SK-N-SH treated with all-trans-retinoic acid at 6 μM for 48 hours (cell line): Measurements from ENCODE around the gene PGS1.

Experiments used
- ATAC-seq: fragments of 200-7000 bp; cut with Tn5 transposase; 3 replicates; pipeline ENCODE4 v1.9.1; 2020; ENCODE audit warnings: mild to moderate bottlenecking, moderate library complexity
- ARNTL ChIP-seq: fragments of 450-650 bp; formaldehyde crosslinking; IDR thresholded peaks from 2 replicates; pipeline ENCODE4 v1.5.0; 2020; ENCODE audit warnings: low read depth, mild to moderate bottlenecking, moderate library complexity, borderline replicate concordance
- CSDC2 ChIP-seq: fragments of 250-450 bp; sonication (Bioruptor Pico); IDR thresholded peaks from 2 replicates; pipeline ENCODE4 v1.5.0; 2020; ENCODE audit warnings: mild to moderate bottlenecking, moderate library complexity
- GLIS3 ChIP-seq: fragments of 250-450 bp; sonication (Bioruptor Pico); IDR thresholded peaks from 2 replicates; pipeline ENCODE4 v1.5.0; 2020; ENCODE audit warnings: mild to moderate bottlenecking, moderate library complexity
- ISL1 ChIP-seq: fragments of 250-450 bp; sonication (Bioruptor Pico); IDR thresholded peaks from 2 replicates; pipeline ENCODE4 v2.1.2; 2022; ENCODE audit warnings: mild to moderate bottlenecking, moderate library complexity
- OSR1 ChIP-seq: fragments of 250-450 bp; sonication (Bioruptor Pico); IDR thresholded peaks from 2 replicates; pipeline ENCODE4 v1.8.0; 2022; ENCODE audit warnings: moderate library complexity, mild to moderate bottlenecking, inconsistent platforms
- PPARA ChIP-seq: fragments of 250-450 bp; sonication (Bioruptor Pico); IDR thresholded peaks from 2 replicates; pipeline ENCODE4 v1.5.0; 2020; ENCODE audit warnings: mild to moderate bottlenecking, borderline replicate concordance
- RARB ChIP-seq: fragments of 250-450 bp; sonication (Bioruptor Pico); IDR thresholded peaks from 2 replicates; pipeline ENCODE4 v1.8.0; 2021; ENCODE audit warnings: mild to moderate bottlenecking, moderate library complexity
- TOX ChIP-seq: fragments of 250-450 bp; sonication (Bioruptor Pico); IDR thresholded peaks from 2 replicates; pipeline ENCODE4 v1.8.0; 2021; ENCODE audit warnings: mild to moderate bottlenecking, moderate library complexity, borderline replicate concordance
- ZC3H10 ChIP-seq: fragments of 250-450 bp; sonication (Bioruptor Pico); IDR thresholded peaks from 2 replicates; pipeline ENCODE4 v1.5.1; 2021; ENCODE audit warnings: mild to moderate bottlenecking, moderate library complexity
- ZFP3 ChIP-seq: fragments of 250-450 bp; sonication (Bioruptor Pico); IDR thresholded peaks from 2 replicates; pipeline ENCODE4 v1.5.0; 2020; ENCODE audit warnings: mild to moderate bottlenecking, moderate library complexity
- ZNF70 ChIP-seq: fragments of 450-650 bp; formaldehyde crosslinking; IDR thresholded peaks from 2 replicates; pipeline ENCODE4 v1.5.0; 2020; ENCODE audit warnings: mild to moderate bottlenecking, moderate library complexity
- ZNF8 ChIP-seq: fragments of 450-650 bp; formaldehyde crosslinking; IDR thresholded peaks from 2 replicates; pipeline ENCODE4 v1.5.0; 2020; ENCODE audit warnings: mild to moderate bottlenecking, moderate library complexity
- TF ChIP-seq, protein P1 (sequence below): fragments of 250-450 bp; sonication (Bioruptor Pico); IDR thresholded peaks from 2 replicates; pipeline ENCODE4 v1.8.0; 2021; ENCODE audit warnings: low read depth, mild to moderate bottlenecking, moderate library complexity, borderline replicate concordance
- TF ChIP-seq, protein P2 (sequence below): fragments of 250-450 bp; sonication (Bioruptor Pico); IDR thresholded peaks from 2 replicates; pipeline ENCODE4 v1.5.1; 2021; ENCODE audit warnings: mild to moderate bottlenecking, moderate library complexity
- TF ChIP-seq, protein P3 (sequence below): fragments of 250-450 bp; sonication (Bioruptor Pico); IDR thresholded peaks from 2 replicates; pipeline ENCODE4 v1.5.0; 2020; ENCODE audit warnings: mild to moderate bottlenecking, moderate library complexity
- TF ChIP-seq, protein P4 (sequence below): fragments of 250-450 bp; sonication (Bioruptor Pico); IDR thresholded peaks from 2 replicates; pipeline ENCODE4 v1.8.0; 2020; ENCODE audit warnings: mild to moderate bottlenecking, moderate library complexity, borderline replicate concordance
- TF ChIP-seq, protein P5 (sequence below): fragments of 250-450 bp; sonication (Bioruptor Pico); IDR thresholded peaks from 2 replicates; pipeline ENCODE4 v1.5.1; 2020; ENCODE audit warnings: low read depth, mild to moderate bottlenecking, moderate library complexity

PGS1 gene

DNA sequence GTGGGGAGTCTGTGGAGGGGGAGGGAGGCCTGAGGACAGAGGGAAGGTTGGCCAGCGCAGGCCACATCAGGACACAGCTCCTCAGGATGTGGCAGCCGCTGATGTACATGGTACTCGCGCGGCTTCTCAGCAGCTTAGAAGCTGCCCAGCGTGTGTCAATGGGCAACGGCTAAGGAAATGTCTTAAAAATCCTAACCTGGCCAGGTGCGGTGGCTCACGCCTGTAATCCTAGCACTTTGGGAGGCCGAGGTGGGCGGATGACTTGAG is 53.2 kb downstream of the PGS1 start:
- no peak for ATAC-seq
- TF ChIP-seq, protein P1, sequence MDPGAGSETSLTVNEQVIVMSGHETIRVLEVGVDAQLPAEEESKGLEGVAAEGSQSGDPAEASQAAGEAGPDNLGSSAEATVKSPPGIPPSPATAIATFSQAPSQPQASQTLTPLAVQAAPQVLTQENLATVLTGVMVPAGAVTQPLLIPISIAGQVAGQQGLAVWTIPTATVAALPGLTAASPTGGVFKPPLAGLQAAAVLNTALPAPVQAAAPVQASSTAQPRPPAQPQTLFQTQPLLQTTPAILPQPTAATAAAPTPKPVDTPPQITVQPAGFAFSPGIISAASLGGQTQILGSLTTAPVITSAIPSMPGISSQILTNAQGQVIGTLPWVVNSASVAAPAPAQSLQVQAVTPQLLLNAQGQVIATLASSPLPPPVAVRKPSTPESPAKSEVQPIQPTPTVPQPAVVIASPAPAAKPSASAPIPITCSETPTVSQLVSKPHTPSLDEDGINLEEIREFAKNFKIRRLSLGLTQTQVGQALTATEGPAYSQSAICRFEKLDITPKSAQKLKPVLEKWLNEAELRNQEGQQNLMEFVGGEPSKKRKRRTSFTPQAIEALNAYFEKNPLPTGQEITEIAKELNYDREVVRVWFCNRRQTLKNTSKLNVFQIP (CRISPR knock-in tag), result no peak
- TF ChIP-seq ZNF70 (CRISPR knock-in tag) (no peak), CSDC2 (CRISPR knock-in tag) (no peak), ISL1 (CRISPR knock-in tag) (no peak), ZFP3 (CRISPR knock-in tag) (no peak), OSR1 (CRISPR knock-in tag) (no peak), PPARA (CRISPR knock-in tag) (no peak), RARB (CRISPR knock-in tag) (no peak), ARNTL (CRISPR knock-in tag) (no peak), TOX (no peak)
- TF ChIP-seq, protein P2, sequence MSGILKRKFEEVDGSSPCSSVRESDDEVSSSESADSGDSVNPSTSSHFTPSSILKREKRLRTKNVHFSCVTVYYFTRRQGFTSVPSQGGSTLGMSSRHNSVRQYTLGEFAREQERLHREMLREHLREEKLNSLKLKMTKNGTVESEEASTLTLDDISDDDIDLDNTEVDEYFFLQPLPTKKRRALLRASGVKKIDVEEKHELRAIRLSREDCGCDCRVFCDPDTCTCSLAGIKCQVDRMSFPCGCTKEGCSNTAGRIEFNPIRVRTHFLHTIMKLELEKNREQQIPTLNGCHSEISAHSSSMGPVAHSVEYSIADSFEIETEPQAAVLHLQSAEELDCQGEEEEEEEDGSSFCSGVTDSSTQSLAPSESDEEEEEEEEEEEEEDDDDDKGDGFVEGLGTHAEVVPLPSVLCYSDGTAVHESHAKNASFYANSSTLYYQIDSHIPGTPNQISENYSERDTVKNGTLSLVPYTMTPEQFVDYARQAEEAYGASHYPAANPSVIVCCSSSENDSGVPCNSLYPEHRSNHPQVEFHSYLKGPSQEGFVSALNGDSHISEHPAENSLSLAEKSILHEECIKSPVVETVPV (CRISPR knock-in tag), result no peak
- TF ChIP-seq, protein P3, sequence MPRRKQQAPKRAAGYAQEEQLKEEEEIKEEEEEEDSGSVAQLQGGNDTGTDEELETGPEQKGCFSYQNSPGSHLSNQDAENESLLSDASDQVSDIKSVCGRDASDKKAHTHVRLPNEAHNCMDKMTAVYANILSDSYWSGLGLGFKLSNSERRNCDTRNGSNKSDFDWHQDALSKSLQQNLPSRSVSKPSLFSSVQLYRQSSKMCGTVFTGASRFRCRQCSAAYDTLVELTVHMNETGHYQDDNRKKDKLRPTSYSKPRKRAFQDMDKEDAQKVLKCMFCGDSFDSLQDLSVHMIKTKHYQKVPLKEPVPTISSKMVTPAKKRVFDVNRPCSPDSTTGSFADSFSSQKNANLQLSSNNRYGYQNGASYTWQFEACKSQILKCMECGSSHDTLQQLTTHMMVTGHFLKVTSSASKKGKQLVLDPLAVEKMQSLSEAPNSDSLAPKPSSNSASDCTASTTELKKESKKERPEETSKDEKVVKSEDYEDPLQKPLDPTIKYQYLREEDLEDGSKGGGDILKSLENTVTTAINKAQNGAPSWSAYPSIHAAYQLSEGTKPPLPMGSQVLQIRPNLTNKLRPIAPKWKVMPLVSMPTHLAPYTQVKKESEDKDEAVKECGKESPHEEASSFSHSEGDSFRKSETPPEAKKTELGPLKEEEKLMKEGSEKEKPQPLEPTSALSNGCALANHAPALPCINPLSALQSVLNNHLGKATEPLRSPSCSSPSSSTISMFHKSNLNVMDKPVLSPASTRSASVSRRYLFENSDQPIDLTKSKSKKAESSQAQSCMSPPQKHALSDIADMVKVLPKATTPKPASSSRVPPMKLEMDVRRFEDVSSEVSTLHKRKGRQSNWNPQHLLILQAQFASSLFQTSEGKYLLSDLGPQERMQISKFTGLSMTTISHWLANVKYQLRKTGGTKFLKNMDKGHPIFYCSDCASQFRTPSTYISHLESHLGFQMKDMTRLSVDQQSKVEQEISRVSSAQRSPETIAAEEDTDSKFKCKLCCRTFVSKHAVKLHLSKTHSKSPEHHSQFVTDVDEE (CRISPR knock-in tag), result no peak
- TF ChIP-seq, protein P4, sequence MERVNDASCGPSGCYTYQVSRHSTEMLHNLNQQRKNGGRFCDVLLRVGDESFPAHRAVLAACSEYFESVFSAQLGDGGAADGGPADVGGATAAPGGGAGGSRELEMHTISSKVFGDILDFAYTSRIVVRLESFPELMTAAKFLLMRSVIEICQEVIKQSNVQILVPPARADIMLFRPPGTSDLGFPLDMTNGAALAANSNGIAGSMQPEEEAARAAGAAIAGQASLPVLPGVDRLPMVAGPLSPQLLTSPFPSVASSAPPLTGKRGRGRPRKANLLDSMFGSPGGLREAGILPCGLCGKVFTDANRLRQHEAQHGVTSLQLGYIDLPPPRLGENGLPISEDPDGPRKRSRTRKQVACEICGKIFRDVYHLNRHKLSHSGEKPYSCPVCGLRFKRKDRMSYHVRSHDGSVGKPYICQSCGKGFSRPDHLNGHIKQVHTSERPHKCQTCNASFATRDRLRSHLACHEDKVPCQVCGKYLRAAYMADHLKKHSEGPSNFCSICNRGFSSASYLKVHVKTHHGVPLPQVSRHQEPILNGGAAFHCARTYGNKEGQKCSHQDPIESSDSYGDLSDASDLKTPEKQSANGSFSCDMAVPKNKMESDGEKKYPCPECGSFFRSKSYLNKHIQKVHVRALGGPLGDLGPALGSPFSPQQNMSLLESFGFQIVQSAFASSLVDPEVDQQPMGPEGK, result no peak

DNA sequence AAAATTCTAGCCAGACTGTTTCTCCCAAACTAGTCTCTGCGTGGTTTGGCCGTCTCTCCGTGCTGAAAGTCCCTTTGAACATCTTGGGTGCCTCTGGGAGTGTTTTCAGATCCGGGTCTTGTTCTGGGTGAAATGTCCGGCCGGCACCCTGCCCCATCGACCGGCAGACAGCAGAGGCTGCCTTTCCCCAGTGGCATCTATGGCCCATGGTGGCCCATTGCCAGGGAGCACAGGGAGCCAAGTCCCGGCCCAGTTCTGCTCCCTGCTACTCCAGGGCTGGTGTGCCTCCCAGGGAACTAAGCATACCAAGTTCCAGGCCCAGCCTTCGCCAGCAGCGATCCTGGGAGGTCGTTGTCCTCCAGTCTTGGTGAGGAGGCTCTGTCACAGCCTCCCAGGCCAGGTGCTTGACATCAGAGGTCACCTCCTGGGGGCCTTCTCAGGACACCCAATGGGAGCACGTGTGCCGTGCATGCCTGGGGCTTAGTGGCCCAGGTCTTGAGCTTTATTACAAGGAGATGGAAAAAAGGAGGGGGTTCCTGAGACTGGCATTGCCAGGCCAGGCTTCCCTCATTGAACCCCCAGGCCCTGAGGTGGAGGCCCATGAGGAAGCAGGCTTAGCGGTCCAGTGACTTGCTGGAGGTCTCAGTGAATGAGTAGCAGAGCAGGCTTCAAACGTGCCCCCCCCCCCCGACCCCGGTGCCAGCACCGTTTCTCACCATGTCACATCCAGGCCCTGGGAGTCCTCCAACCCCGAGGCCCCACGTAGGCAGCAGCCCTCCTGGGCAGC is 54.0 kb downstream of the PGS1 start:
- ATAC-seq, result no peak
- no peak for TF ChIP-seq ZNF70 (CRISPR knock-in tag)
- TF ChIP-seq CSDC2 (CRISPR knock-in tag), result no peak
- TF ChIP-seq, protein P4, result no peak
- TF ChIP-seq PPARA (CRISPR knock-in tag), result no peak
- TF ChIP-seq ZNF8 (CRISPR knock-in tag), result no peak
- TF ChIP-seq GLIS3 (CRISPR knock-in tag), result no peak

DNA sequence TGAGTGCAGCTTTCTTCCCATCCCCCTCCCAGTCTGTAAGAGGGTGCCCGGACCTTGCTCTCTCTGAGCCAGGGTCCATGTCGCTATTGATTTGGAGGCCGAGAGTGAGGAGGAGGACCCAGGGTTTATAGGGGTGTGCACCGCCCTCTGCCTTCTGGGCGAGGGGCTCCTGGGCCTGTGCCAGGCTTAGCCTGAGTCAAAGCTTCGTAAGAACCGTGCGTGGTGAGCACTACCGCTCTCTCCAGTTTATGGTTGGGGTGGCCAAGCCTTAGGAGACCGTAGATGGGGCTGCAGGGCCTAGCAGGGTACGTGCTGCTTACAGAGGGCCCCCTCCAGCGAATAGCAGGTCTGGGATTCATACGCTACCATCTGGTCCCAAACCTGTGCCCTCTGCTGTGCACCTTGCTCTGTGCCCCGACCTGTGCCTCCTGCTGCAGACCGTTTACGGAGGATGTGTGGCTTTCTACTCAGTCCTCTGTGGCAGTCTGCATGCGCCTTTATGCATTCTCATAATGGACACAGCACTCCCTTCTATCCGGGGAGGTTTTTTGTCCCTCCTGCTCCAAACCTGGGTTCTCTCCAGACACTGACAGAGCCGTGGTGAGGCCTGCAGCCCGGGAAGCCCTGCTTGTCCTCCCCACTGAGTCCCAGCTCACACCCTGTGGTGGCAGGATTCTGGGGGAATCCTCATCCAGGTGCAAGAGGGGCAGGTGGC is 54.7 kb downstream of the PGS1 start:
- no peak; the same call in 2 of the 3 replicates for ATAC-seq
- no peak for TF ChIP-seq GLIS3 (CRISPR knock-in tag)
- TF ChIP-seq ISL1 (CRISPR knock-in tag), result no peak
- TF ChIP-seq, protein P4, result no peak
- TF ChIP-seq, protein P5, sequence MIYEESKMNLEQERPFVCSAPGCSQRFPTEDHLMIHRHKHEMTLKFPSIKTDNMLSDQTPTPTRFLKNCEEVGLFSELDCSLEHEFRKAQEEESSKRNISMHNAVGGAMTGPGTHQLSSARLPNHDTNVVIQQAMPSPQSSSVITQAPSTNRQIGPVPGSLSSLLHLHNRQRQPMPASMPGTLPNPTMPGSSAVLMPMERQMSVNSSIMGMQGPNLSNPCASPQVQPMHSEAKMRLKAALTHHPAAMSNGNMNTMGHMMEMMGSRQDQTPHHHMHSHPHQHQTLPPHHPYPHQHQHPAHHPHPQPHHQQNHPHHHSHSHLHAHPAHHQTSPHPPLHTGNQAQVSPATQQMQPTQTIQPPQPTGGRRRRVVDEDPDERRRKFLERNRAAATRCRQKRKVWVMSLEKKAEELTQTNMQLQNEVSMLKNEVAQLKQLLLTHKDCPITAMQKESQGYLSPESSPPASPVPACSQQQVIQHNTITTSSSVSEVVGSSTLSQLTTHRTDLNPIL, result no peak
- TF ChIP-seq ZNF70 (CRISPR knock-in tag), result no peak
- no peak for TF ChIP-seq ZFP3 (CRISPR knock-in tag)
- TF ChIP-seq ZC3H10, result no peak
- TF ChIP-seq ARNTL (CRISPR knock-in tag), result no peak
- TF ChIP-seq, protein P3 (CRISPR knock-in tag), result no peak
- no peak for TF ChIP-seq PPARA (CRISPR knock-in tag)
